Stimulated activated naive CD8-positive, alpha-beta T cell treated with anti-CD3 and anti-CD28 coated beads, Interleukin-15, Interleukin-2, amounts not matched to agents 100 U/mL and 50 U/mL, for 24 hours (primary cell): ENCODE results near the gene MAPK1.
"Not testable (repeated sequence)": the region's sequence is repeated elsewhere in the genome, so short reads cannot be mapped to it uniquely, and the experiment has no call there.

ENCODE experiments used
- ATAC-seq: fragments of 150-1000 bp; cut with Tn5 transposase; one replicate; pipeline ENCODE4 v1.10.0; 2021
- DNase-seq: peaks from one replicate; pipeline ENCODE4 v3.0.0; 2021

Gene MAPK1

DNA sequence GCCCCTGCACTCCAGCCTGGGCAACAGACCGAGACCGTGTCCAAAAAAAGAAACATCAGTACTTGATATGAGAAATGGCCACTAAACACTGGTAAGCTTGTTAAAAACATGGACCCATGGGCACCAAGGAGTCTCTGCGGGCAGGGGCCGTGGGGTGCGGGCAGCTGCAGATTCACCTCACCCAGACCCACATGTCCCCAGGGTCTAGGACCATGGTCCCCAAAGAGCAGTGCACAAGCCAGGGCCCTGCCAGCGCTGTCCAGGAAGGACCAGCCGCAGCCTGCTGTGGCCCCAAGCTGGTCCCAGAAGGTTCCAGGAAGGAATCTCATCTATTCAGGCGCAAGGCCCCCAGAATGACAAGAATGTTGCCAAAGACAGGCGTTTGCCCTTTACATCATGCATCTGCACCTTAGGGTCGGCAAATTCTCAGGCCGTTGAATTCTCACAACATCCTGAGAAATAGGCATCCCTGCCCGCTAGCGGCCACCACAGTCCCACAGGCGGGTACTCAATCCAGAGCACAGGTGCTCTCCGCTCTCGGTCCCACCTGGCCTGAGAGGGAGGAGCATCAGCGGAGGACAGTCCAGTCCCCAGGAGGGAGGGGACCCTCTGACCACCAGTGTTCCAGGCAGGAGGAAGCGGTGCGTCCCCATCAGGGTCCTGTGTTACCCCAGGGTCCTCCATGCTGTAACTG lies 141.3 kb downstream of the MAPK1 start:
- peak; percentile 16 for ATAC-seq
- no peak for DNase-seq

GRCh38 chr22:21724496-21724895 lies 142.9 kb downstream of the MAPK1 start:
- ATAC-seq, DNase-seq: not testable (repeated sequence)

GRCh38 chr22:21721195-21721852 lies 146.1 kb downstream of the MAPK1 start:
- DNase-seq, ATAC-seq: not testable (repeated sequence)

DNA sequence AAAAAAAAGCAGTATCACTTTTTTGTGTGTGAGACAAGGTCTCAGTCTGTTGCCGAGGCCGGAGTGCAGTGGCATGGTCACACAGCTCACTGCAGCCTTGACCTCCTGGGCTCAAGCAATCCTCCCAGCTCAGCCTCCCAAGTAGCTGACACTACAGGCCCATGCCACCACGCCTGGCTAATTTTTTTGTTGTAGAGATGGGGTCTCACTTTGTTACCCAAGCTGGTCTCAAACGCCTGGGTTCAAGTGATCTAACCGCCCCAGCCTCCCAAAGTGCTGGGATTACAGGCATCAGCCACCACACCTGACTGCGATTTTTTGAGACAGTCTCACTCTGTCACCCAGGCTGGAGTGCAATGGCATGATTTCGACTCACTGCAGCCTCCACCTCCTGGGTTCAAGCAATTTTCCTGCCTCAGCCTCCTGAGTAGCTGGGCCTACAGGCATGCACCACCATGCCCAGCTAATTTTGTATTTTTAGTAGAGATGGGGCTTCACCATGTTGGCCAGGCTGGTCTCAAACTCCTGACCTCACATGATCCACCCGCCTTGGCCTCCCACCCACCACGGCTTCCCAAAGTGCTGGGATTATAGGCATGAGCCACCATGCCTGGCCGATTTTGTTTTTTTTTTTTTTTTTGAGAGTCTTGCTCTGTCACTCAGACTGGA lies 147.1 kb downstream of the MAPK1 start:
- not testable (repeated sequence) for ATAC-seq, DNase-seq

DNA sequence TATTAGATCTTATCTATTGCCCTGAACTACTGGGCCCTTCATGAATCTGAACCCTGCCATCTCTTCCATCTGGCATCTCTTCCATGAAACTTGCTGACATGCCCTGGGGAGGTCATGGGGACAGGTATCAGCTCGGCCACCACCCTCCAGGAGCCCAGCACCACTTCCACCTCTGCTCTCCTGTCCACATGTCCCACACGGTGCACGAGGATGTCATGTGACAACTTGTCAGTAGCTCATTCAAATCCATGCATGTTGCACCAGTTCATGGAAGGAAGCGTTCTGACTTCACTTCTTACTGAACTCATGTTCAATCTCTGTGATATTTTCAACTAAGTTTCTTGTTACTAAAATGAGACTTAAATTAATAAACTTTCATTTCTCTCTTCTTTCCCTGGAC lies 148.4 kb downstream of the MAPK1 start:
- DNase-seq (no peak), ATAC-seq (no peak)

DNA sequence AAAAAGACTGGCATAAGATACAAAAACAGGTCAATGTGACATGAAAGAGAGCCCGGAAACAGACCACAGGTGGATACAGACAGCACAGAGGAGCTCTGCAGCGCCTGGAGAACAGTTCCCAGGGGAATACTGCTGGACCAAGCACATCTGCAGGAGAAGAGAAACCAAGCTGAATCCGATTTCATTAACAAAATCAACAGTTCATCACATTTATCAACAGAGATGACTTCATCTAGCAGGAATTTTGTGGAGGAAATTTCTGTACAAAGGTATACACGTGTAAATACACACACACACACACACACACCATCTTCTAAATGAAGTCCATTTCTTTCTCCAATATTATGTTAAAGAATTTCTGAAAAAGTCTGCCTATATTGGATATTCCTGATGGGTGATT lies 148.9 kb downstream of the MAPK1 start:
- no peak for ATAC-seq

GRCh38 chr22:21716395-21717122 lies 150.9 kb downstream of the MAPK1 start:
- DNase-seq, ATAC-seq: not testable (repeated sequence)

More for the DNA sequence above, 148.9 kb downstream of the MAPK1 start:
- DNase-seq = no peak

DNA sequence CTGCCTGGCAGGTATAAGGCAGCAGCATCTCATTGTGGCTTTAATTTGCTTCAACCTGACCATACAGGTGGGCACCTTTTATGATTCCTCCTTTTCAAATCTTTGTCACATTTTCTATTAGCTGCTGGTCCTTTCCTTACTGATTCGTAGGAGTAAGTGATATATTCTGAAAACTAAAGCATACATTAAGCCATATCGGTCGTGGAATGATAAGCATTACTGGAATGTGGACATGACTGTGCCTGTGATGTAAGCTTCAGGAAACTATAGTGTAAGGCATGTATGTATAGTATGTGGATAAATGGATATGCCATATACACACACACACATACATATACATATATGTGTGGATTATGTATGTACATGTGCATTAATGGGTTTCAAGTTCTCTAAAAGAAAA lies 152.7 kb downstream of the MAPK1 start:
- ATAC-seq (no peak), DNase-seq (no peak)

DNA sequence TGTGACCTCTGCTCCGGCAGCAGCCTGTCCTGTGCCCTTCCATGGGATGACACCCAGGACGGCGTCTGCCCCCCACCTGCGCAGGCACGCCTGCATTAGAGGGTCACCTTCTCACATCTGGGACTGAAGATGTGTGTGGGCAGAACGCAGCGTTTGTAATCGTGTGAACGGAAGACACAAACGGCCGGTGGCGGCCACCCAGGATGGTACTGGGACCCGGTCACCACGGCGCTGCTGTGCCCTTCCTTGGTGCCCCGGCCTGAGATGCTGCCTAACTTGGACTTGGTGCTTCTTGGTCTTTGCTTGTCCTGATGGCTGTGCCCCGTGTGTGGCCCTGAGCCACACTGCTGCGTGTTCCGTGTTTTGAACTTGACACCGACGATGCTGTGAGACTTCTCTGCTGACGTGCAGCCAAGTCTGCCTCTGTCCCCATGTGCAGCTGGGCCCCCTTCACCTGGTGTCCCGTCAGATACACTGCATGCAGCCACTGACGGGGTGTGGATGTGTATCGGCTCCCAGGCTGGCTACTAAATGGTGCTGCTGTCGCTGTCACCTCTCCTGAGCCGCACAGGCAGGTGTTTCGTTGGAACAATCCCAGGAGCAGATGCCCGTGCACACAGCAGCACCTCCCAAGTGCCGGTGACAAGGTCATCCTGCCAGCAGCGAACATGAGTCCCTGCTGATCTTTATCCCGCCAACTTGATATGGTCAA lies 153.2 kb downstream of the MAPK1 start:
- no peak for DNase-seq
- no peak for ATAC-seq

DNA sequence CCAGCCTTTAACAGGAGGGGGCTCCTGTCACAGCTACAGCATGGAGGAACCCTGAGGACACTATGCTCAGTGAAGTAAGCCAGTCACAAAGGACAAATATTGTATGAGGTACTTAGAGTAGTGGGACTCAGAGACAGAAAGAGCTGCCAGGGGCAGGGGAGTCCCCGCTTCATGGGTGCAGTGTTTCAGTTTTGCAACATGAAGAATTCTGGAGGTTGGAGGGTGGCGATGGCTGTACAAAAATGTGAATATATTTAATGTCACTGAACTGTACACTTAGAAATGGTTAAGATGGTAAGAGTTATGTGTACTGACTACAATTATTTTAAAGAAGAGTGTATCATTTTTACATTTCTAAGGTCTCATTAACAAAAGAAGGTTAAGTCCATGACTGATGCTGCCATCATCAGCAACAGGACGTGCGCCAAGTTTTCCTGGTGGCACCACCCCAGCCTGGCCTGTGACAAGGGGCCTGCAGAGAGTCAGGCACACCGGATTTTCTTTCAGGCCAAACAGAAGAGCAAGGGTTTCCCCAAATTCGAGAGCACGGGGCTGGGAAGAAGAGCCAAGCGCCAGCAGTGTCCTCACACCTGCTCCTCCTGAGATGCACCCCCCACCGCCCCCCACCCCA lies 153.9 kb downstream of the MAPK1 start:
- DNase-seq (no peak), ATAC-seq (peak; percentile 60)

DNA sequence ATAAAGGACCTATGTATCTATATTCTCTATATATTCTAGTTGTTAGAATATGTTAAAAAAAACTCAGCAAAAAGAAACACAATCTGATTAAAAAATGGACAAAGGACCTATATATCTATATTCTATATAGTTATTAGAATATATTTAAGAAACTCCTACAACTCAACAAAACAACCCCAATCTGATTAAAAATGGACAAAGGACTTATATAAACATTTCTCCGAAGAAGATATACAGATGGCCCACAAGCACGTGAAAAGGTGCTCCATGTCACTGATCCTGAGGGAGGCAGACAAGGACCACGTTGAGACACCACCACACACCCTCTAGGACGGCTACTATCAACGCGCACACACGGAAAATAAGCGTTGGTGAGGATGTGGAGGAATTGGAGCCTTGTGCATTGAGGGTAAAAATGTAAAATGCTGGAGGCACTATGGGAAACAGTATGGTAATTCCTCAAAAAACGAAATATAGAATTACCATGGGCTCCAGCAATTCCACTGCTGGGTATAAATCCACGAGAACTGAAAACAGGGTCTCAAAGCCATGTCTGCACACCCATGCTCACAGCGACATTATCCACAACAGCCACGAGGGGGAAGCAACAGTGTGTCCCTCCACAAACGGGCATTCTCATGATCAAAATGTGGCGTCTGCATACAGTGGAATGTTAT lies 154.6 kb downstream of the MAPK1 start:
- peak; percentile 56 for DNase-seq
- ATAC-seq = peak; percentile 91

GRCh38 chr22:21711851-21712250 lies 155.6 kb downstream of the MAPK1 start:
- no peak for ATAC-seq

GRCh38 chr22:21710156-21710555 lies 157.3 kb downstream of the MAPK1 start:
- no peak for ATAC-seq
- DNase-seq = no peak

More at GRCh38 chr22:21711851-21712250, 155.6 kb downstream of the MAPK1 start:
- DNase-seq = no peak

DNA sequence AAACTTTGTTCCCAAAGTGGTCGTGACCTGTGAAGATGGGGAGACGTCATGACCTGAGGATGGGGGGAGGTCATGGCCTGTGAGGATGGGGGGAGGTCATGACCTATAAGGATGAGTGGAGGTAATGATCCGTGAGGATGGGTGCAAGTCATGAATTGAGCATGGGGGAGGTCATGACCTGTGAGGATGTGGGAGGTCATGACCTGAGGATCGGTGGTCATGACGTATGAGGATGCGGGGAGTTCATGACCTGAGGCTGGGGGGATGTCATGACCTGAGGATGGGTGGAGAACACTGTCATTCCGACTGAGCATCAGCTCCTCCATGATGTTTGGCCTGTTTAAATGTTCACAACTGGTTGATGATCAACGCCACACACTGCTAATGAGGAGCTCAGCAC lies 157.8 kb downstream of the MAPK1 start:
- ATAC-seq = no peak
- DNase-seq = no peak

GRCh38 chr22:21708960-21709359 lies 158.5 kb downstream of the MAPK1 start:
- DNase-seq = no peak
- ATAC-seq = no peak

- DNase-seq = no peak
- no peak for ATAC-seq
These were observed 159.8 kb downstream of the MAPK1 start for GRCh38 chr22:21707677-21708076.
